Measurements from ENCODE around the gene HLA-DRB1. TPM values are rescaled to one million over a fixed set of nuclear protein-coding genes. Genes with fewer than 3 reads are reported as not detected.

The HLA-DRB1 gene
- total RNA-seq, 2 donors from 2014 or later, result 9.9 to 14.6 TPM

GRCh38 chr6:32576250-32576649, 13.4 kb downstream of the HLA-DRB1 start:
- 83% methylated on average over 1 of the region's 1 CpG; no CpG with 5 or more reads in 1 of the 2 experiments for WGBS, 2 experiments (ENCODE audit: insufficient coverage in 1 of 2, insufficient read length in 1 of 2)
- H3K4me1 Mint-ChIP-seq, result peaks cover 2% of the 10 kb centered on the region
- TF ChIP-seq CTCF (conservative IDR thresholded peaks at IDR 0.05), result no peak

DNA sequence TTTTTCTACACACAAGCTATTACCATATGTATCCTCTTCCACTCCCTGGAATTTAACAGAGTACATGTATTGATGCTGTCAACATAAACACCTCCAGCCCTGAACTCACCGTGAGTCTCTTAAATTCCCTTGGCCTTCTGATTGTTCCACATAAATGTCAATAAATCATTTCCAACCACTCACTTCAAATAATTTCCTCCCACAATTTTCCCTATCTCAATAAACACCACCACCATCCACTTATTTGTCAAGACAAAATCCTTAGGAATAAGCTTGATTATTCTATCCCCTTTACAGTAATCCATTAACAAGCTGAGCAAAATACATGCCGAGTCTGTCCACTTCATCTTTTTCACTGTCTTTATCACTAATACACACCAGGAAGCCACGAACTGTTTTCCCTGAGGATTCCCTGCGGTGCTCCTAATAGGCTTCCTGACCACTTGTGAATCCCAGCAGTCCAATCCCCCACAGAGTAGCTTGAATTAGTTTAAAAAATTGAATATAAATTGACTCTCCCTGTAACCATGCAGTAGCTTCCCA, 19.2 kb downstream of the HLA-DRB1 start:
- no peaks in the 10 kb centered on the region for H3K27me3 ChIP-seq (ENCODE audit: control insufficient read depth, insufficient read depth, low read length, poor library complexity, severe bottlenecking)
- H3K9me3 ChIP-seq (ENCODE audit: control insufficient read depth, low read length), result peaks cover 15% of the 10 kb centered on the region
- peaks cover 18% of the 10 kb centered on the region for H3K9me3 Mint-ChIP-seq
- no peak overlapping the region for H3K27ac Mint-ChIP-seq
- H3K27ac ChIP-seq (ENCODE audit: low read depth, low read length), result no peak overlapping the region
- no peaks in the 10 kb centered on the region for H3K4me1 ChIP-seq (ENCODE audit: control insufficient read depth, insufficient read depth, low read length)
- H3K36me3 Mint-ChIP-seq (ENCODE audit: low read depth), result no peaks in the 10 kb centered on the region
- 50 to 69% methylated on average over 2 to 4 of the region's 4 CpGs for WGBS, 2 experiments (ENCODE audit: insufficient coverage in 1 of 2, insufficient read length in 1 of 2)
- no peak overlapping the region for H3K4me3 Mint-ChIP-seq
- peaks cover 25% of the 10 kb centered on the region for H3K27me3 Mint-ChIP-seq (ENCODE audit: insufficient read depth)
- no peak overlapping the region for H3K9ac ChIP-seq (ENCODE audit: extremely low read depth, low read length, poor library complexity, severe bottlenecking)
- no peak for TF ChIP-seq CTCF (conservative IDR thresholded peaks at IDR 0.05)
- peaks cover 14% of the 10 kb centered on the region for H3K4me1 Mint-ChIP-seq
- DNase-seq, result no peak
- no peaks in the 10 kb centered on the region for H3K36me3 ChIP-seq (ENCODE audit: control insufficient read depth, insufficient read depth, low read length)
- H3K4me3 ChIP-seq (ENCODE audit: low read length), result no peak overlapping the region

More at GRCh38 chr6:32576250-32576649, 13.4 kb downstream of the HLA-DRB1 start:
- peaks cover 12% of the 10 kb centered on the region for H3K36me3 Mint-ChIP-seq (ENCODE audit: low read depth)
- Histone ChIP-seq H3K27me3 (ENCODE audit: control insufficient read depth, insufficient read depth, low read length, poor library complexity, severe bottlenecking) (no peaks in the 10 kb centered on the region), H3K9me3 (ENCODE audit: control insufficient read depth, low read length) (no peaks in the 10 kb centered on the region), H3K4me1 (ENCODE audit: control insufficient read depth, insufficient read depth, low read length) (no peaks in the 10 kb centered on the region), H3K27ac (ENCODE audit: low read depth, low read length) (no peak overlapping the region), H3K4me3 (ENCODE audit: low read length) (no peak overlapping the region), H3K9ac (ENCODE audit: extremely low read depth, low read length, poor library complexity, severe bottlenecking) (no peak overlapping the region), H3K36me3 (ENCODE audit: control insufficient read depth, insufficient read depth, low read length) (no peaks in the 10 kb centered on the region)
- H3K4me3 Mint-ChIP-seq, result no peak overlapping the region
- H3K9me3 Mint-ChIP-seq, result peaks cover 3% of the 10 kb centered on the region
- H3K27ac Mint-ChIP-seq, result no peak overlapping the region
- DNase-seq, result no peak
- H3K27me3 Mint-ChIP-seq (ENCODE audit: insufficient read depth), result peaks cover 8% of the 10 kb centered on the region

GRCh38 chr6:32568561-32568960, 21.1 kb downstream of the HLA-DRB1 start:
- Mint-ChIP-seq H3K9me3 (peaks cover 18% of the 10 kb centered on the region), H3K4me1 (peaks cover 14% of the 10 kb centered on the region), H3K27ac (no peak overlapping the region), H3K36me3 (ENCODE audit: low read depth) (no peaks in the 10 kb centered on the region), H3K4me3 (no peak overlapping the region), H3K27me3 (ENCODE audit: insufficient read depth) (peaks cover 36% of the 10 kb centered on the region)
- H3K27ac ChIP-seq (ENCODE audit: low read depth, low read length), result no peak overlapping the region
- H3K27me3 ChIP-seq (ENCODE audit: control insufficient read depth, insufficient read depth, low read length, poor library complexity, severe bottlenecking), result no peaks in the 10 kb centered on the region
- H3K4me3 ChIP-seq (ENCODE audit: low read length), result no peak overlapping the region
- WGBS, 2 experiments (ENCODE audit: insufficient coverage in 1 of 2, insufficient read length in 1 of 2), result 90 to 94% methylated on average over 2 to 6 of the region's 6 CpGs
- H3K9ac ChIP-seq (ENCODE audit: extremely low read depth, low read length, poor library complexity, severe bottlenecking), result no peak overlapping the region
- DNase-seq, result no peak
- H3K4me1 ChIP-seq (ENCODE audit: control insufficient read depth, insufficient read depth, low read length), result no peaks in the 10 kb centered on the region
- peaks cover 18% of the 10 kb centered on the region for H3K9me3 ChIP-seq (ENCODE audit: control insufficient read depth, low read length)
- no peaks in the 10 kb centered on the region for H3K36me3 ChIP-seq (ENCODE audit: control insufficient read depth, insufficient read depth, low read length)
- TF ChIP-seq CTCF (conservative IDR thresholded peaks at IDR 0.05), result no peak
